IMR-90 (cell line): Measurements from ENCODE around the gene GLRX2. TPM values are rescaled to one million over a fixed set of nuclear protein-coding genes. Genes with fewer than 3 reads are reported as not detected.

Experiments
- ATAC-seq: fragments of 200-7000 bp; cut with Tn5 transposase; 2 replicates; pipeline ENCODE4 v1.9.1; 2020; ENCODE audit warnings: low read depth, mild to moderate bottlenecking, moderate library complexity
- BruUV-seq: library from RNA; stranded (reverse); fragments of 400-500 nt; replicated peaks from 2 replicates; lab custom pipeline; 2021; lab: Mats Ljungman, UMichigan
- CTCF ChIA-PET: fragments of 300-600 bp; formaldehyde crosslinking; extraction: SDS; loops from one replicate; lab custom pipeline; 2021; ENCODE audit warnings: antibody characterized with exemption; lab: Yijun Ruan, JAX
- POLR2A ChIA-PET: fragments of 300-600 bp; sonication (Branson Sonifier 250); formaldehyde crosslinking; loops from one replicate; lab custom pipeline; 2022; ENCODE audit warnings: antibody characterized with exemption; ENCODE audit not compliant: unreplicated experiment; lab: Charles Lee
- DNase-seq: peaks from one replicate; pipeline ENCODE4 v3.0.0; 2013
- H2AFZ ChIP-seq: replicated peaks from 2 replicates; pipeline ENCODE3; 2013; ENCODE audit warnings: low read length, mild to moderate bottlenecking; ENCODE audit not compliant: poor library complexity
- H2AK5ac ChIP-seq: 2 replicates; pipeline ENCODE4 v1.6.1; 2013; ENCODE audit warnings: low read depth, low read length, inconsistent platforms
- H2AK9ac ChIP-seq: replicated peaks from 2 replicates; pipeline ENCODE3; 2013; ENCODE audit warnings: mild to moderate bottlenecking, low read depth, low read length, moderate library complexity; ENCODE audit not compliant: poor library complexity
- H2BK120ac ChIP-seq: 2 replicates; pipeline ENCODE4 v1.6.1; 2013; ENCODE audit warnings: low read depth, low read length, inconsistent platforms
- H2BK15ac ChIP-seq: 3 replicates; pipeline ENCODE4 v1.6.1; 2013; ENCODE audit warnings: low read depth, low read length, inconsistent platforms
- H2BK20ac ChIP-seq: 2 replicates; pipeline ENCODE4 v1.6.1; 2013; ENCODE audit warnings: low read depth, mild to moderate bottlenecking, inconsistent platforms, low read length, moderate library complexity
- H2BK5ac ChIP-seq: 2 replicates; pipeline ENCODE4 v1.6.1; 2013; ENCODE audit warnings: mild to moderate bottlenecking, low read depth, low read length, inconsistent platforms; ENCODE audit not compliant: poor library complexity, severe bottlenecking
- H3K14ac ChIP-seq: replicated peaks from 2 replicates; pipeline ENCODE4 v1.6.1; 2013; ENCODE audit warnings: low read depth, low read length, inconsistent platforms
- H3K18ac ChIP-seq: 2 replicates; pipeline ENCODE4 v1.6.1; 2013; ENCODE audit warnings: low read depth, low read length, control low read depth
- H3K23ac ChIP-seq: 2 replicates; pipeline ENCODE4 v1.6.1; 2013; ENCODE audit warnings: low read depth, low read length, inconsistent platforms
- H3K27ac ChIP-seq: 2 replicates; pipeline ENCODE4 v1.5.1; 2013; ENCODE audit warnings: mild to moderate bottlenecking, control low read depth, low read length; ENCODE audit not compliant: insufficient read depth
- H3K27me3 ChIP-seq: 2 replicates; pipeline ENCODE4 v1.6.1; 2013; ENCODE audit warnings: low read length; ENCODE audit not compliant: control insufficient read depth, insufficient read depth
- H3K36me3 ChIP-seq: 2 replicates; pipeline ENCODE4 v1.6.1; 2013; ENCODE audit warnings: low read length, mixed read lengths; ENCODE audit not compliant: control insufficient read depth, insufficient read depth
- H3K4ac ChIP-seq: 2 replicates; pipeline ENCODE4 v1.6.1; 2013; ENCODE audit warnings: low read depth, low read length, inconsistent platforms
- H3K4me1 ChIP-seq: 2 replicates; pipeline ENCODE4 v1.6.1; 2013; ENCODE audit warnings: low read length, mixed read lengths; ENCODE audit not compliant: control insufficient read depth, insufficient read depth
- H3K4me2 ChIP-seq: 2 replicates; pipeline ENCODE4 v1.6.1; 2013; ENCODE audit warnings: low read depth, mild to moderate bottlenecking, control low read depth, low read length, moderate library complexity
- H3K4me3 ChIP-seq: 2 replicates; pipeline ENCODE4 v1.5.1; 2013; ENCODE audit warnings: low read depth, mild to moderate bottlenecking, control low read depth, low read length, moderate library complexity; ENCODE audit not compliant: insufficient read depth
- H3K56ac ChIP-seq: 2 replicates; pipeline ENCODE4 v1.6.1; 2013; ENCODE audit warnings: low read length, inconsistent platforms; ENCODE audit not compliant: insufficient read depth; ENCODE audit errors: extremely low read depth
- H3K79me1 ChIP-seq, 2 experiments: 2 replicates each; pipeline ENCODE4 v1.6.1; 2013; ENCODE audit warnings: low read length in 2 of 2, inconsistent platforms in 1 of 2, low read depth in 1 of 2
- H3K9ac ChIP-seq: 2 replicates; pipeline ENCODE4 v1.6.1; 2013; ENCODE audit warnings: low read depth, low read length, control low read depth
- H3K9me1 ChIP-seq: 2 replicates; pipeline ENCODE4 v1.6.1; 2013; ENCODE audit warnings: low read length, inconsistent platforms; ENCODE audit not compliant: insufficient read depth
- H3K9me3 ChIP-seq: 2 replicates; pipeline ENCODE4 v1.6.1; 2013; ENCODE audit warnings: low read length; ENCODE audit not compliant: control insufficient read depth, insufficient read depth
- H4K20me1 ChIP-seq: 2 replicates; pipeline ENCODE4 v1.6.1; 2013; ENCODE audit warnings: low read length, inconsistent platforms; ENCODE audit not compliant: insufficient read depth
- H4K5ac ChIP-seq: 2 replicates; pipeline ENCODE4 v1.6.1; 2013; ENCODE audit warnings: mild to moderate bottlenecking, low read depth, low read length, control low read depth
- H4K8ac ChIP-seq, 2 experiments: 2 replicates each; pipeline ENCODE4 v1.6.1; 2013; ENCODE audit warnings: low read depth in 2 of 2, low read length in 2 of 2, control low read depth in 1 of 2, inconsistent platforms in 1 of 2
- H4K91ac ChIP-seq: 2 replicates; pipeline ENCODE4 v1.6.1; 2013; ENCODE audit warnings: low read depth, low read length, inconsistent platforms; ENCODE audit not compliant: insufficient read depth
- BHLHE40 ChIP-seq: fragments of 150-350 bp; IDR thresholded peaks from 2 replicates; pipeline ENCODE4 v1.6.1; 2016; ENCODE audit warnings: mild to moderate bottlenecking, low read depth, low read length
- CEBPB ChIP-seq: IDR thresholded peaks from 2 replicates; pipeline ENCODE4 v1.6.1; 2012; ENCODE audit warnings: low read depth, low read length, improper control_type of control experiment
- CHD1 ChIP-seq: IDR thresholded peaks from 2 replicates; pipeline ENCODE4 v1.6.1; 2012; ENCODE audit warnings: low read depth, low read length, improper control_type of control experiment
- ELK1 ChIP-seq: fragments of 150-350 bp; IDR thresholded peaks from 2 replicates; pipeline ENCODE4 v1.6.1; 2016; ENCODE audit warnings: low read depth, mild to moderate bottlenecking, low read length, moderate library complexity, borderline replicate concordance
- FOS ChIP-seq: fragments of 150-350 bp; IDR thresholded peaks from 2 replicates; pipeline ENCODE4 v1.6.1; 2016; ENCODE audit warnings: low read depth, low read length
- MAFK ChIP-seq: IDR thresholded peaks from 2 replicates; pipeline ENCODE4 v1.6.1; 2012; ENCODE audit warnings: low read depth, low read length, improper control_type of control experiment
- MAZ ChIP-seq: IDR thresholded peaks from 2 replicates; pipeline ENCODE4 v1.6.1; 2012; ENCODE audit warnings: low read depth, mild to moderate bottlenecking, low read length, improper control_type of control experiment, moderate library complexity, borderline replicate concordance
- MXI1 ChIP-seq: IDR thresholded peaks from 2 replicates; pipeline ENCODE4 v1.6.1; 2012; ENCODE audit warnings: low read depth, mild to moderate bottlenecking, low read length, moderate library complexity, borderline replicate concordance
- NFE2L2 ChIP-seq: fragments of 150-350 bp; IDR thresholded peaks from 2 replicates; pipeline ENCODE4 v1.6.1; 2016; ENCODE audit warnings: low read depth, mild to moderate bottlenecking, low read length
- POLR2A ChIP-seq: IDR thresholded peaks from 2 replicates; pipeline ENCODE4 v1.6.1; 2012; ENCODE audit warnings: mild to moderate bottlenecking, low read depth, low read length
- RAD21 ChIP-seq: IDR thresholded peaks from 2 replicates; pipeline ENCODE4 v1.6.1; 2012; ENCODE audit warnings: low read length, improper control_type of control experiment
- RCOR1 ChIP-seq: IDR thresholded peaks from 2 replicates; pipeline ENCODE4 v1.6.1; 2012; ENCODE audit warnings: mild to moderate bottlenecking, low read length, improper control_type of control experiment; ENCODE audit not compliant: insufficient replicate concordance
- RFX5 ChIP-seq: IDR thresholded peaks from 2 replicates; pipeline ENCODE4 v1.8.0; 2012; ENCODE audit warnings: low read depth, mild to moderate bottlenecking, low read length, moderate library complexity
- SMC3 ChIP-seq: fragments of 150-350 bp; IDR thresholded peaks from 2 replicates; pipeline ENCODE4 v1.6.1; 2016; ENCODE audit warnings: low read depth, mild to moderate bottlenecking, antibody characterized with exemption, low read length, moderate library complexity
- WGBS, 2 experiments: methylation state at CpG; one replicate each; pipeline versions ENCODE4 v1.1.5 to v1.1.7; 2013; ENCODE audit warnings: missing lambda C conversion rate in 2 of 2; ENCODE audit not compliant: insufficient read length in 1 of 2; ENCODE audit errors: extremely low coverage in 2 of 2; 5-methylcytosine and 5-hydroxymethylcytosine counted together
- dilution Hi-C: fragments of 300-500 bp; cut with HindIII; formaldehyde crosslinking; loops from one replicate; pipeline ENCODE4 v1.14.3; 2018; ENCODE audit warnings: low sequenced_read_pairs; ENCODE audit not compliant: unreplicated experiment
- in situ Hi-C: fragments of 300-500 bp; cut with MboI; formaldehyde crosslinking; loops from 3 replicates; pipeline ENCODE4 v1.14.3; 2019; ENCODE audit warnings: low sequenced_read_pairs, inconsistent platforms, mixed read lengths
- intact Hi-C: fragments of 100-400 bp; cut with micrococcal nuclease; formaldehyde crosslinking; loops from 2 replicates; pipeline ENCODE4 v1.10.0; 2022
- polyA plus RNA-seq, 3 experiments: library from polyadenylated mRNA; depleted of rRNA; stranded (reverse); fragments of >200 nt; gene quantifications; 2 replicates each; pipeline ENCODE4 v1.2.3, GENCODE V29; 2012; ENCODE audit warnings: low replicate concordance in 1 of 3
- total RNA-seq: library from RNA; depleted of rRNA; stranded (reverse); fragments of >200 nt; gene quantifications from 2 replicates; pipeline ENCODE4 v1.2.3, GENCODE V29; 2012
- TF ChIP-seq, protein P1 (sequence below): conservative IDR thresholded peaks from 2 replicates; pipeline ENCODE4 v1.5.1; 2012; ENCODE audit warnings: mild to moderate bottlenecking, low read depth, low read length, improper control_type of control experiment
- TF ChIP-seq, protein P2 (sequence below): fragments of 150-350 bp; IDR thresholded peaks from 2 replicates; pipeline ENCODE4 v1.6.1; 2017; ENCODE audit warnings: mild to moderate bottlenecking, antibody characterized with exemption, low read length, low read depth

The GLRX2 gene
- total and polyA plus RNA-seq, 2 of the 4 experiments (the other 2 are of a cell fraction), result 2.0 to 15.9 TPM

GRCh38 chr1:193079187-193079586, 26.0 kb downstream of the GLRX2 start:
- Histone ChIP-seq H4K8ac (no peak overlapping the region), H2BK20ac (no peak overlapping the region), H4K91ac (no peak overlapping the region), H3K9me1 (peaks cover 2% of the 10 kb centered on the region; the same call in 1 of the 2 replicates), H3K23ac (no peak overlapping the region), H3K56ac (no peak overlapping the region), H2AFZ (no peak overlapping the region), H3K27me3 (no peaks in the 10 kb centered on the region), H3K9me3 (no peaks in the 10 kb centered on the region), H2AK5ac (no peak overlapping the region), H2AK9ac (no peak overlapping the region), H3K4me2 (no peak overlapping the region), H3K79me1 (peaks cover 0 to 20% of the 10 kb centered on the region in 2 experiments; a peak in 3 of 4 replicates), H3K36me3 (peaks cover 26% of the 10 kb centered on the region), H3K4ac (no peak overlapping the region), H3K9ac (no peak overlapping the region), H4K5ac (no peak overlapping the region), H4K20me1 (no peaks in the 10 kb centered on the region), H3K4me1 (no peaks in the 10 kb centered on the region), H3K4me3 (no peak overlapping the region), H2BK120ac (no peak overlapping the region), H2BK5ac (no peak overlapping the region), H3K14ac (no peak overlapping the region), H2BK15ac (no peak overlapping the region), H3K18ac (no peak overlapping the region), H3K27ac (no peak overlapping the region)
- ChIA-PET POLR2A (no interaction called here), CTCF (interaction anchor here (0.5 kb wide), 1 partner anchor 33 kb away, joined by 4 read pairs; no protein-coding TSS in a partner anchor)
- BruUV-seq, result no TSS peak
- intact Hi-C loops, result no loop called here
- ATAC-seq, result no peak
- dilution Hi-C loops, result no loop called here
- in situ Hi-C loops, result no loop called here
- TF ChIP-seq RAD21 (no peak), FOS (no peak), RCOR1 (no peak), MXI1 (no peak), NFE2L2 (no peak), MAZ (no peak), RFX5 (no peak), CEBPB (no peak), SMC3 (no peak), ELK1 (no peak), CHD1 (no peak), BHLHE40 (no peak), POLR2A (no peak), MAFK (no peak)
- TF ChIP-seq, protein P1, sequence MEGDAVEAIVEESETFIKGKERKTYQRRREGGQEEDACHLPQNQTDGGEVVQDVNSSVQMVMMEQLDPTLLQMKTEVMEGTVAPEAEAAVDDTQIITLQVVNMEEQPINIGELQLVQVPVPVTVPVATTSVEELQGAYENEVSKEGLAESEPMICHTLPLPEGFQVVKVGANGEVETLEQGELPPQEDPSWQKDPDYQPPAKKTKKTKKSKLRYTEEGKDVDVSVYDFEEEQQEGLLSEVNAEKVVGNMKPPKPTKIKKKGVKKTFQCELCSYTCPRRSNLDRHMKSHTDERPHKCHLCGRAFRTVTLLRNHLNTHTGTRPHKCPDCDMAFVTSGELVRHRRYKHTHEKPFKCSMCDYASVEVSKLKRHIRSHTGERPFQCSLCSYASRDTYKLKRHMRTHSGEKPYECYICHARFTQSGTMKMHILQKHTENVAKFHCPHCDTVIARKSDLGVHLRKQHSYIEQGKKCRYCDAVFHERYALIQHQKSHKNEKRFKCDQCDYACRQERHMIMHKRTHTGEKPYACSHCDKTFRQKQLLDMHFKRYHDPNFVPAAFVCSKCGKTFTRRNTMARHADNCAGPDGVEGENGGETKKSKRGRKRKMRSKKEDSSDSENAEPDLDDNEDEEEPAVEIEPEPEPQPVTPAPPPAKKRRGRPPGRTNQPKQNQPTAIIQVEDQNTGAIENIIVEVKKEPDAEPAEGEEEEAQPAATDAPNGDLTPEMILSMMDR, result no peak
- TF ChIP-seq, protein P2, sequence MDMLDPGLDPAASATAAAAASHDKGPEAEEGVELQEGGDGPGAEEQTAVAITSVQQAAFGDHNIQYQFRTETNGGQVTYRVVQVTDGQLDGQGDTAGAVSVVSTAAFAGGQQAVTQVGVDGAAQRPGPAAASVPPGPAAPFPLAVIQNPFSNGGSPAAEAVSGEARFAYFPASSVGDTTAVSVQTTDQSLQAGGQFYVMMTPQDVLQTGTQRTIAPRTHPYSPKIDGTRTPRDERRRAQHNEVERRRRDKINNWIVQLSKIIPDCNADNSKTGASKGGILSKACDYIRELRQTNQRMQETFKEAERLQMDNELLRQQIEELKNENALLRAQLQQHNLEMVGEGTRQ, result no peak
- WGBS, 2 experiments, result no CpG with 5 or more reads among the region's 3 CpGs
- no peak for DNase-seq
